DMS53 treated with DMSO at 0.1 percent for 48 hours (cell line): ENCODE results near the gene CSH2.
"Not testable (repeated sequence)": the region's sequence is repeated elsewhere in the genome, so short reads cannot be mapped to it uniquely, and the experiment has no call there.

Experiments
- DNase-seq: peaks from one replicate; lab custom pipeline; 2025; ENCODE audit not compliant: unreplicated experiment; lab: John Stamatoyannopoulos, UW

Gene CSH2

DNA sequence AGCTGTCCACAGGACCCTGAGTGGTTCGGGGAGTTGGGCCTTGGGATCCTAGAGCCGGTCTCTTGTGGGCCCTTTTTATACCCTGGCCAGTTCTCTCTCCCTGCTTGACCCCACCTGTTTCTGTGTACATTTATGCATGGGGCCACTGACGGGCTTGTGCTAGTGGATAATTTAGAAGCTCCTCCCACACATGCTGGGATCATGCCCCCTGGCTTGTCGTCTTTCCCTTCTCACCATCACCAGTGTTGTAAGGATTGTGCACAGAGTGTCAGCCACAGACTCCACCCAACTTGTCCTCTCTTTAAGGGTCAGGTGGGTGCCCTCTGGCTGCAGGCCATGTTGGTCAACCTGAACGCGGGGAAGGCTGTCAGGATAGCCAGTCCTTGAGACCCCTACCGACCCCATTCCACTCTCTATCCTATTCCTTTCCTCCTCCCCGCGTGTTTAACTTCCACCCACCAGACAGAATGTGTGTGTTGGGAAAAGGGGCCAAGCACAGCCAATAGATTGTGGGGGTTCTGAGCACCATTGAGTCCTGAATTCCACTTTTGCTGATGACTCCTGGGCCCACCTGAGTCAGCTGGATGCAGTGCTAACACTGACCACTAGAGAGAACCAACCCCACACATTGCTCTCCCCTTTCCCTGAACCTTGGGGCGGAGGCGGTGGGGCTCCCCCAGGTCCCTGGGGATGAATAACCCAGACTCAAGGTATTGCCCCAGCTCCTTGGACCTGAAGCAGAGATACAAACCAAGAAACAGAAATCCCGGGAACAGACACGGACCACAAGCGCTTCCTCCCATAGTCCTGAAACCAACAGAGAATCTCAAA, 23.3 kb upstream of the CSH2 start, which contains the start of gene CSH1:
TSS of gene CSH1 (minus strand) at position 51 of the 831 bp plus-strand sequence. CDS start 63 bp downstream, outside the sequence.
- not testable (repeated sequence) for DNase-seq

DNA sequence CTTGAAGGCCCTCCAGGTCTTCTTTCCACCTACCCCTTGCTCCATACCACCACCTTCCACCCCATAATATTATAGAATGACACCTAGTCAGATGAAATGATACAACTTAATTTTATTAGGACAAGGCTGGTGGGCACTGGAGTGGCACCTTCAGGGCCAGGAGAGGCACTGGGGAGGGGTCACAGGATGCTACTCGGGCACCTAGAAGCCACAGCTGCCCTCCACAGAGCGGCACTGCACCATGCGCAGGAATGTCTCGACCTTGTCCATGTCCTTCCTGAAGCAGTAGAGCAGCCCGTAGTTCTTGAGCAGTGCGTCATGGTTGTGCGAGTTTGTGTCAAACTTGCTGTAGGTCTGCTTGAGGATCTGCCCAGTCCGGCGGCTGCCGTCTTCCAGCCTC, 21.3 kb upstream of the CSH2 start:
- DNase-seq, result not testable (repeated sequence)

DNA sequence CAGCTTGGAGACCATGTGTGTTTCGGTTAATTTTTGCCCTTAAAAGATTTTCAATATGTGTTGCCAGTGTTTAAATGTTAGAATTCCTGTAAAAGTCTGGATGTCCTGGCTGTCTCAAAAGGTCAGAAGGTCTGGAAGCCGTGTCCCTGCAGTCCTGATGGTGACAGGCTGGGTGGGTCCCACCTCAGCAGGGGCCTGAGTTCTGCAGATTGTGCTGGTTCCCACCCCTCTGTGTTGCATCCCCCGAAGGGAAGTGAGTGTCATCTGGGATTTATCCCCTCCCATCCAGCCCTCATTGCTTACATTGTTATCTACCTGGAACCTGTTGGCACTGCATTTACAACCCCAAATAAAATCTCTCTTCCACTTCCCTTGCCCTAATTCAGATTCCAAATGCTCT, 20.5 kb upstream of the CSH2 start:
- DNase-seq, result not testable (repeated sequence)

DNA sequence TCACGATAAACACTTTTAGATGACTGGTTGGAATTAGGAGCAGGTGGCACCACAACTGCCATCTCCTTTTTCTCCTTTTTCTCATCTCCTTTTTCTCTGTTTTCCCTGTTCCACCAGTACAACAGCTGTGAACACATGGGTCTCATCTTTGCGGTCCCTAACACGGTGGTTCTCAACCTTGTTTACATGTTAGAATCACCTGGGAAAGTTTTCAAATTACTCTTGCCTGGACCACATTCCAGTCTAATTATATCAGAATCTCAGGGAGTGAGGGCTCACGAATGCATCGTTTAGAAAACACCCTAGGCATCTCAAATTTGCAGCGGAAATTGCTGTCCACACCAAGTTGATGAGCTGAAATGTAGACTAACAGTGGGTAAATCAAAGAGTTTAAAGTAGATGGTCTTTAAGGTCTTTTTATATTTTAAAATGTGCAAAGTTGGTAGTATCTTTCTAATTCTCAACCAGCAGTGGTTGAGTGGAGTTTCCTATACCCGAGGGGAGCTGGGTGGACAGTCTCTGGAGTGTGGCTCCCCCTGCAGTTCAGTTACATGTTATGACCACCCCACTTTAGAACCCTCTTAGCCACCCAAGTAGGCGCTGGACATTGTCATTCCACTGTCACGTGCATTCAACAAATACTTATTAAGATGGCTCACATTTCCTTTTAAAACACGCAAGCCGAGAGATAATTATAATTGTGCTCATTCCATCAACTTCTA, 19.0 kb upstream of the CSH2 start:
- DNase-seq, result not testable (repeated sequence)

DNA sequence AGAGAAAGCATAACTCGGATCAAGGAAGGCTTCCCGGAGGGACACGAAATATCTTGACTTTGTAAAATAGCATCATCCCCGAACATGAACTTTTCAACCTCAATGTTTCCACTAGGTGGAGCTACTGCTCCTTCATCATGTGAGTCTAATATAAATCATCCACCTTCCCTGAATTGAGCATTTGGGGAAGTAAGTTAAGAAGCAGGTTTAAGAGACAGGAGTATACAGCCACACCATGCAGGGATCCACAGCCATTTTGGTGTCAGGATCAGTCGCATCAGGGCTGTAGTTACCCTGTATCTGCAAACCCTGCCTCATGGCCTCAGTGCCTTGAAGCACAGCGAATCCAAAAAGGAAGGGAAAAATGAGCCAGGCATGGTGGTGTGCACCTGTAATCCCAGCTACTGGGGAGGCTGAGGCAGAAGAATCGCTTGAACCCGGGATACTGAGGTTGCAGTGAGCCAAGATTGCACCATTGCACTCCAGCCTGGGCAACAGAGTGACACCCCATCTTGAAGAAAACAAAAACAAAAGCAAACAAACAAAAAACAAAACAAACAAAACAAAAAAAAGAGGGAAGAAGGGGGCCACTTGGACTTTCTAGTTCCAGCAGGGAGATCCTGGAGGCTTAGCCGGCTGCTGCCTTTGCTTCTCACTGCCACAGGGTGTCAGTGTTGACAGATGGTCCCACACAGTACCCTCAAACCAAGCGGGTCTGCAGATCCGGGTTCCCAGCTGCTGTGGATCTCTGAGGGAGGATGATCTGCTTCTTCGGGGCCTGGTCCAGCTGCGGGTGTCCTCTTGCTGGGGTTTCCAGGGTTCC, 15.8 kb upstream of the CSH2 start:
- not testable (repeated sequence) for DNase-seq

DNA sequence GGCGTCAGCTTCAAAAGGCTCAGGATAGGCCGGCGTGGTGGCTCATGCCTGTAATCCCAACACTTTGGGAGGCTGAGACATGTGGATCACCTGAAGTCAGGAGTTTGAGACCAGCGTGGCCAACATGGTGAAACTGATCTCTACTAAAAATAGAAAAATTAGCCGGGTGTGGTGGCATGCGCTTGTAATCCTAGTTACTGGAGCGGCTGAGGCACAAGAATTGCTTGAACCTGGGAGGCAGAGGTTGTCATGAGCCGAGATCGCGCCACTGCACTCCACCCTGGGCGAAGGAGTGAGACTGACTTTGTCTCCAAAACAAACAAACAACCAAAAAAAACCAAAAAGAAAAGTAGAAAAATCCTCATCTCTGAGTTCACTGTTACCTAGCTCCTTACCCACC, 11.6 kb upstream of the CSH2 start:
- DNase-seq, result not testable (repeated sequence)

DNA sequence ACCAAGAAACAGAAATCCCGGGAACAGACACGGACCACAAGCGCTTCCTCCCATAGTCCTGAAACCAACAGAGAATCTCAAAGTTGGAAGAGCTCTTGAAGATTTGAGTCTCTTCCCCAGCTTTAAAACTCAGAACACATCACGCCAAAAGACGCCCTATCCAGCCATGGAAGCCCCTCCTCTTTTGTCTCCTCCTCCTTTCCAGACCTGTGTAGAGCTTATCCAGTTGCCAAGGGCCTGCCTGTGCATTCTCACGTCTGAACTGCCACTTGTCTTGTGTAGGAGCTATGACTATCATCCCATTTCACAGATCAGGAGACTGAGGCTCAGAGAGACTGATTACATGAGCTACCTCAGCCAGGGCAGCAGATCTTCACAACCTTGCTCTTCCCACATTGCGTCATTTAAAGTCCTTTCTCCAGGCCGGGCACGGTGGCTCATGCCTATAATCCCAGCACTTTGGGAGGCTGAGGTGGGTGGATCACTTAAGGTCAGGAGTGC, 9.2 kb upstream of the CSH2 start:
- DNase-seq, result not testable (repeated sequence)

DNA sequence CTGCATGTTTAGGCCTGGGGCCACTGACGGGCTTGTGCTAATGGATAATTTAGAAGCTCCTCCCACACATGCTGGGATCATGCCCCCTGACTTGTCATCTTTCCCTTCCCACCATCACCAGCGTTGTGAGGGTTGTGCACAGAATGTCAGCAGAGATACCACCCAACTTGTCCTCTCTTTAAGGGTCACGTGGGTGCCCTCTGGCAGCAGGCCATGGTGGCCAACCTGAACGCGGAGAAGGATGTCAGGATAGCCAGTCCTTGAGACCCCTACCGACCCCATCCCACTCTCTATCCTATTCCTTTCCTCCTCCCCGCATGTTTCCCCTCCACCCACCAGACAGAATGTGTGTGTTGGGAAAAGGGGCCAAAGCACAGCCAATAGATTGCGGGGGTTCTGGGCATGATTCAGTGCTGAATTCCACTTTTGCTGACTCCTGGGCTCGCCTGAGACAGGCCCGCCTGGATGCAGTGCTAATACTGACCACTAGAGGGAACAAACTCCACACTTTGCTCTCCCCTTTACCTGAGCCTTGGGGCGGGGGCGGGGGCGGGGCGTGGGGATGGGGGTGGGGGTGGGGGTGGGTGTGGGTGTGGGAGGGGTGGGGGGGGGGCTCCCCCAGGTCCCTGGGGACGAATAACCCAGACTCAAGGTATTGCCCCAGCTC, 8.6 kb upstream of the CSH2 start, which contains the start of gene GH2:
TSS of gene GH2 (minus strand) at position 10 of the 667 bp plus-strand sequence. CDS start 143 bp downstream, outside the sequence.
- DNase-seq, result peak; percentile 17

DNA sequence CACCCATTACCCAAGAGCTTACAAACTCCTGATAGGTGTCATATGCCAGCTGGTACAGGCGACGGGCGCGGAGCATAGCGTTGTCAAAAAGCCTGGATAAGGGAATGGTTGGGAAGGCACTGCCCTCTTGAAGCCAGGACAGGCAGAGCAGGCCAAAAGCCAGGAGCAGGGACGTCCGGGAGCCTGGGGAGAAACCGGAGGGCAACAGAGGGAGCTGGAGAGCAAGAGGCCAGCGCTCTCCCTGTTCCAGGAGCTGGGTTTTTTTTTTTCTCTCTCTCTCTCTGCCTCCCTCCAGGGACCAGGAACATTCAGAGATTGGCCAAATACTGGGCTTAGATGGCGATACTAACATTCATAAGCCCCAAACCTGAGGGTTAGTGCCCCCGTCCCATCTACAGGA, 7.9 kb upstream of the CSH2 start:
- DNase-seq, result not testable (repeated sequence)

DNA sequence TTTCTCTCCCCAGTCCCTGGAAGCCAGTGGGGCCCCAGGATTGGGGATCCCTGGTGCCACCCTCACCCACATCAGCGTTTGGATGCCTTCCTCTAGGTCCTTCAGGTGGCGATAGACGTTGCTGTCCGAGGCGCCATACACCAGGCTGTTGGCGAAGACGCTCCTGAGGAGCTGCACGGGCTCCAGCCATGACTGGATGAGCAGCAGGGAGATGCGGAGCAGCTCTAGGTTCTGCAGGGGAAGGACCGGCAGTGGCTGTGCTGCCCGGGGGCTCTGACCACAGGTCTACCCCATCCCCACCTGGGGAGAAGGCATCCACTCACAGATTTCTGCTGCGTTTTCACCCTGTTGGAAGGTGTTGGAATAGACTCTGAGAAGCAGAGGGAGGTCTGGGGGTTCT, 7.2 kb upstream of the CSH2 start:
- DNase-seq, result no peak

DNA sequence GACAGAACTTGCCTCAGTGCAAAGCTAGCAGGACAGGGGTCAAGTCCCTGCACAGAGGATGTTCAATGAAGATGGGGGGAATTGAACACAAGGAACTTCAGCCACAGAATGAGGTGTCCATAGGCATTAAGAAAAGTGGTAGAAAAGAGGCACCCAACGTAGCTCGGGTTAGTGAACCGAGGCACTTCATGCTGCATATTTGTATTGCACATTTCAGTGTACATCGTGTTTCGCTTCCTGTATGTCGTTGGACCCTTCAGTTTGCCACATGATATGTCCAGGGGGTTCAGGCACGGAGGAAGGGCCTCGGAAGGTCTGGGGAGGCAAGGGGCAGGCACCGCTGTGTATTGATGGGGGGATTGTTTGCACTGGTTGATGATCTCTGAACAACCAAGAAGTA, 4.9 kb upstream of the CSH2 start:
- not testable (repeated sequence) for DNase-seq

DNA sequence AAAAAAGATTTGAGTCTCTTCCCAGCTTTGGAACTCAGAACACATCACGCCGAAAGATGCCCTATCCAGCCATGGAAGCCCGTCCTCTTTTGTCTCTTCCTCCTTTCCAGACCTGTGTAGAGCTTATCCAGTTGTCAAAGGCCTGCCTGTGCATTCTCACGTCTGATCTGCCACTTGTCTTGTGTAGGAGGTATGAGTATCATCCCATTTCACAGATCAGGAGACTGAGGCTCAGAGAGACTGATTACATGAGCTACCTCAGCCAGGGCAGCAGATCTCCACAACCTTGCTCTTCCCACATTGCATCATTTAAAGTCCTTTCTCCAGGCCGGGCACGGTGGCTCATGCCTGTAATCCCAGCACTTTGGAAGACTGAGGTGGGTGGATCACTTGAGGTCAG, 1.2 kb upstream of the CSH2 start:
- not testable (repeated sequence) for DNase-seq

DNA sequence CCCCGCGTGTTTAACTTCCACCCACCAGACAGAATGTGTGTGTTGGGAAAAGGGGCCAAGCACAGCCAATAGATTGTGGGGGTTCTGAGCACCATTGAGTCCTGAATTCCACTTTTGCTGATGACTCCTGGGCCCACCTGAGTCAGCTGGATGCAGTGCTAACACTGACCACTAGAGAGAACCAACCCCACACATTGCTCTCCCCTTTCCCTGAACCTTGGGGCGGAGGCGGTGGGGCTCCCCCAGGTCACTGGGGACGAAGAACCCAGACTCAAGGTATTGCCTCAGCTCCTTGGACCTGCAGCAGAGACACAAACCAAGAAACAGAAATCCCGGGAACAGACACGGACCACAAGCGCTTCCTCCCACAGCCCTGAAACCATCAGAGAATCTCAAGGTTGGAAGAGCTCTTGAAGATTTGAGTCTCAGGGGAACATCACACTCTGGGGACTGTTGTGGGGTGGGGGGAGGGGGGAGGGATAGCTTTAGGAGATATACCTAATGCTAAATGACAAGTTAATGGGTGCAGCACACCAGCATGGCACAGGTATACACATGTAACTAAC, 667 bp upstream of the CSH2 start:
- DNase-seq, result not testable (repeated sequence)

DNA sequence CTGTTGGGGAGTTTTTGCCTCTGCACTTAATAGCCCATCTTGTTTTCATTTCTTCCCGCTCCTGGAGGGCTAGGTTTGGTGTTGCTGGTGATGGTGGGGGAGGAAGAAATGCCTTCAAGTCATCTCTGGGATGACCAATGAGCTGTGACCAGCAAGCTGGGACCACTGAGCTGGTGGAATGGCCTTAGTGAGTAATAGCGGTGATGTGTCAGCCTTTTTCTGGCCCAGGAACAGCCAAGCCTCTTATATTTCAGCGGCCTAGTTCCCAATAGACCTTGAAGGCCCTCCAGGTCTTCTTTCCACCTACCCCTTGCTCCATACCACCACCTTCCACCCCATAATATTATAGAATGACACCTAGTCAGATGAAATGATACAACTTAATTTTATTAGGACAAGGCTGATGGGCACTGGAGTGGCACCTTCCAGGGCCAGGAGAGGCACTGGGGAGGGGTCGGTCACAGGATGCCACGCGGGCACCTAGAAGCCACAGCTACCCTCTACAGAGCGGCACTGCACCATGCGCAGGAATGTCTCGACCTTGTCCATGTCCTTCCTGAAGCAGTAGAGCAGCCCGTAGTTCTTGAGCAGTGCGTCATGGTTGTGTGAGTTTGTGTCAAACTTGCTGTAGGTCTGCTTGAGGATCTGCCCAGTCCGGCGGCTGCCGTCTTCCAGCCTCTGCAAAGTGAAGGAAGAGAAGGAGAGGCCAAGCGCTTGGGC, 1.7 kb downstream of the CSH2 start:
- not testable (repeated sequence) for DNase-seq

DNA sequence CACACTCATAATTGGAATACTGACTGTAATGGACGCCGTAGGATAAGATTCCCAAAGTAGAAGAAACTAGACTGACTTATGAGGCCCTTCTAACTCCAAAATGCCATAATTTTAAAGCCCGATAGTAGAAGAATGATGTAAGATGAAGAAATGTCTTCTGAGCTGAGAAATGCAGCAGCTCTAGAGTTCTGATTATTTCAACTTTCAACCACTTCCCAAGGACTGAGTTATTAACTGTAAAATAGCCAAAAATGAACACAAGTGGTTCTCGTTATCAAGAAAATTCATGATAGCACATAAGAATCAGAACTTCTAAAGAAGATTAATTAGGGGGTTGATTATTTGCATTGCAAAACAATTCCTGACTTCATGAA, 3.2 kb downstream of the CSH2 start:
- not testable (repeated sequence) for DNase-seq

DNA sequence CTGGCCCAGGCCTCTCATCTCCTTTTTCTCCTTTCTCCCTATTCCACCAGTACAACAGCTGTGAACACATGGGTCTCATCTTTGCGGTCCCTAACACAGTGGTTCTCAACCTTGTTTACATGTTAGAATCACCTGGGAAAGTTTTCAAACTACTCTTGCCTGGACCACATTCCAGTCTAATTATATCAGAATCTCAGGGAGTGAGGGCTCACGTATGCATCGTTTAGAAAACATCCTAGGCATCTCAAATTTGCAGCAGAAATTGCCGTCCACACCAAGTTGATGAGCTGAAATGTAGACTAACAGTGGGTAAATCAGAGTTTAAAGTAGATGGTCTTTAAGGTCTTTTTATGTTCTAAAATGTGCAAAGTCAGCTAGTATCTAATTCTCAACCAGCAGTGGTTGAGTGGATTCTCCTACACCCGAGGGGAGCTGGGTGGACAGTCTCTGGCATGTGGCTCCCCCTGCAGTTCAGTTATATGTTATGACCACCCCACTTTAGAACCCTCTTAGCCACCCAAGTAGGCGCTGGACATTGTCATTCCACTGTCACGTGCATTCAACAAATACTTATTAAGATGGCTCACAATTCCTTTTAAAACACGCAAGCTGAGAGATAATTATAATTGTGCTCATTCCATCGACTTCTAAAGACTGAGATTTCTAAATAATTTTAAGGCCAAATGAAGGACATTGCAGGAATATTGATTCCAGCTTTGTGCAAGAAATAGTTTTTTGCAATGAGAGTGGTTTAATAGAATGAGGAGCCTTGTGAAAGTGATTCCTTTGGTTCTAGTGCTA, 3.8 kb downstream of the CSH2 start:
- not testable (repeated sequence) for DNase-seq

DNA sequence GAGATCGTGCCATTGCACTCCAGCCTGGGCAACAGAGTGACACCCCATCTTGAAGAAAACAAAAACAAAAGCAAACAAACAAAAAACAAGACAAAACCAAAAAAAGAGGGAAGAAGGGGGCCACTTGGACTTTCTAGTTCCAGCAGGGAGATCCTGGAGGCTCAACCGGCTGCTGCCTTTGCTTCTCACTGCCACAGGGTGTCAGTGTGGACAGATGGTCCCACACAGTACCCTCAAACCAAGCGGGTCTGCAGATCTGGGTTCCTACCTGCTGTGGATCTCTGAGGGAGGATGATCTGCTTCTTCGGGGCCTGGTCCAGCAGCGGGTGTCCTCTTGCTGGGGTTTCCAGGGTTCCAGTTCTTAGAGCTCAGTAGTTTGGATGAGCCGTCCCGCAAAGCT, 6.9 kb downstream of the CSH2 start:
- not testable (repeated sequence) for DNase-seq

DNA sequence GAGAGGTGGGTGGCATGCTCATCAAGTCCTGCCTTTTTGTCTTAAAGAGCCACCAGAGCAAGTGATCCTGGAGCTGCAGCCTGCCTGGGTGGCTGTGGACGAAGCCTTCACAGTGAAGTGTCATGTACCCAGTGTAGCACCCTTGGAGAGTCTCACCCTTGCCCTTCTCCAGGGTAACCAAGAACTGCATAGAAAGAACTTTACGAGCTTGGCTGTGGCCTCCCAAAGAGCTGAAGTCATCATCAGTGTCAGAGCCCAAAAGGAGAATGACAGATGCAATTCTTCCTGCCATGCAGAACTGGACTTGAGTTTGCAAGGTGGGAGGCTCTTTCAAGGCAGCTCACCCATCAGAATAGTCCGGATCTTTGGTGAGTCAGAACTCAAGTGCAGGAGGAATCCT, 14.2 kb downstream of the CSH2 start:
- no peak for DNase-seq

DNA sequence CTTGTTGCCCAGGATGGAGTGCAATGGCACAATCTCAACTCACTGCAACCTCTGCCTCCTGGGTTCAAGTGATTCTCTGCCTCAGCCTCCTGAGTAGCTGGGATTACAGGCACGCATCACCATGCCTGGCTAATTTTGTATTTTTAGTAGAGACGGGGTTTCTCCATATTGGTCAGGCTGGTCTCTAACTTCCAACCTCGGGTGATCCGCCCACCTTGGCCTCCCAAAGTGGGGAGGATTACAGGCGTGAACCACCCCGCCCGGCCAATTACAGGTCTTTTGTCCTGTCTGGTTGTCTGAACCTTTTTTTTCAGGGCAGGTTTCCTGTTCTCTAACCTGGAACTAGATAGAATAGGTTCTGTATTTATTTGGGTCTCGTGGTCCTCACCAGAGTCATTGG, 17.1 kb downstream of the CSH2 start:
- DNase-seq, result not testable (repeated sequence)
